Transverse colon (tissue), 4 donors: Measurements from ENCODE around the gene MATR3. TPM values are rescaled to one million over a fixed set of nuclear protein-coding genes. Genes with fewer than 3 reads are reported as not detected.

Experiments used
- DNase-seq: peaks from one replicate; pipeline ENCODE4 v3.0.0-alpha.2; 2019
- H3K27ac ChIP-seq, 4 donors: fragments of 200-600 bp; sonication (generic); 2 replicates each; pipeline ENCODE4 v1.5.1; 2016 to 2018; ENCODE audit warnings: inconsistent platforms in 4 of 4
- H3K27me3 ChIP-seq: fragments of 200-600 bp; sonication (generic); 2 replicates; pipeline ENCODE4 v1.5.1; 2017; ENCODE audit warnings: inconsistent platforms
- H3K36me3 ChIP-seq, 4 donors: fragments of 200-600 bp; sonication (generic); 2 replicates each; pipeline ENCODE4 v1.5.1; 2017 to 2019; ENCODE audit warnings: inconsistent platforms in 4 of 4
- H3K4me1 ChIP-seq, 4 donors: fragments of 200-600 bp; sonication (generic); 2 replicates each; pipeline ENCODE4 v1.5.1; 2017 to 2020; ENCODE audit warnings: inconsistent platforms in 4 of 4
- H3K4me3 ChIP-seq, 4 donors: fragments of 200-600 bp; sonication (generic); 1 replicate in 1 of 4; 2 replicates in 3 of 4; pipeline versions ENCODE4 v1.5.1 to v1.6.1; 2017 to 2019; ENCODE audit warnings: inconsistent platforms in 4 of 4
- H3K9me3 ChIP-seq, 2 donors: fragments of 200-600 bp; sonication (generic); 2 replicates each; pipeline ENCODE4 v1.5.1; 2017 to 2019; ENCODE audit warnings: inconsistent platforms in 2 of 2
- CTCF ChIP-seq, 5 experiments: fragments of 200-600 bp in 3 of 5; fragments of 450-650 bp in 2 of 5; sonication (generic) in 3 of 5; IDR thresholded peaks; 1 replicate in 2 of 5; 2 replicates in 3 of 5; pipeline ENCODE4 v1.5.1; 2016 to 2017; ENCODE audit warnings: antibody characterized with exemption in 5 of 5, inconsistent platforms in 3 of 5, mild to moderate bottlenecking in 2 of 5, moderate library complexity in 1 of 5
- EP300 ChIP-seq: sonication (generic); formaldehyde crosslinking; IDR thresholded peaks from one replicate; pipeline ENCODE4 v1.6.1; 2017; ENCODE audit warnings: antibody characterized with exemption, low read depth
- POLR2A ChIP-seq: fragments of 450-650 bp; IDR thresholded peaks from one replicate; pipeline ENCODE4 v1.6.1; 2016; ENCODE audit warnings: antibody characterized with exemption, mild to moderate bottlenecking, moderate library complexity
- POLR2AphosphoS5 ChIP-seq, 3 donors: sonication (generic); formaldehyde crosslinking; IDR thresholded peaks; one replicate each; pipeline ENCODE4 v1.6.1; 2016; ENCODE audit warnings: antibody characterized with exemption in 3 of 3
- WGBS, 2 donors: methylation state at CpG; one replicate each; pipeline ENCODE4 v1.1.5; 2018; ENCODE audit warnings: low coverage in 1 of 2; 5-methylcytosine and 5-hydroxymethylcytosine counted together
- in situ Hi-C, 4 donors: fragments of 200-750 bp; cut with MboI; loops; one replicate each; pipeline versions ENCODE4 v1.15.0 to v1.15.1; 2017; ENCODE audit warnings: low sequenced_read_pairs in 3 of 4, low pct_ligation_motif_present in 1 of 4, low pct_unique_long_range_greater_than_20kb in 1 of 4
- intact Hi-C: fragments of 100-400 bp; cut with DNase I; formaldehyde crosslinking; loops from one replicate; pipeline ENCODE4 v1.15.1; 2023; ENCODE audit warnings: low total_unique reads
- total RNA-seq, 4 donors: library from RNA; depleted of rRNA; stranded (reverse); fragments of >200 nt; gene quantifications; one replicate each; pipeline ENCODE4 v1.1.0, GENCODE V29; 2016

Gene MATR3
- total RNA-seq, 4 donors from 2014 or later: 97.3 to 190 (median 134) TPM

DNA sequence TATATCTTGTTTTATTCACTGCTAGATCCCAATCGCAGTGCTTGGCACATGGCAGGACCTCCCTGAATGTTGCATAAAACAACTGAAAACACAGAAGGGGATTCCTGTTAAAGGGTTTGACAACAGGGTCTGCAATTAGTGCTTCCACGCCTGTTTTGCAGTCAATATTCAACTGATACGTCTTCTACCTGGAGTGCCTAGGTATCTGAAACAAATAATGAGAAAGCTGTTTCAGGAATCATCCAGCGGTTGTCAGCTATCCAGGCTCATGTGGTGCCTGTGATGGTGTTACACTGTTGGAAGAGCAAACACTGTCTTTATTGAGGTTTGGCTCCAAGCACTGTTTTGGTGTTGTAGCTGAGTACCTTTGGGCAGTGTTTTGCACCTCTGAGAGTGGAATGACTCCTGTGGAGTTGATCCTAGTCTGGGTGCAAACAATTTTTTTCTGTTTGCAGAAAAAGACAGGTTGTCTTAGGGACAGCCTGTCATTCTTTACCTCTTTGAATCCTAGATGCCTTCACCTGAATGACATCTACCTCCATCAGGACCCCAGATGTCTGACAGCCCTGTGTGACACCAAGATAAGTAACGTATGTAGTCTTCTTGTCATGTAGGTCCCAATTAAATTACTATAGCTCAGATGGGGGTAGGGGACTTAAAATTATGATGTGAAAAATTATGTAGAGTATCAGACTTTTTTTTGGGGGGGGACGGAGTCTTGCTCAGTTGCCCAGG lies 14.8 kb upstream of the MATR3 start:
- no peak overlapping the region for H3K4me3 ChIP-seq
- in situ Hi-C loops (no loop called here), intact Hi-C loops (no loop called here)
- no peak for DNase-seq
- H3K4me1 ChIP-seq: peaks cover 8 to 67% (median 47%) of the 10 kb centered on the region in 4 donors
- TF ChIP-seq EP300: no peak
- no peak for TF ChIP-seq CTCF (IDR thresholded peaks at IDR 0.05)
- WGBS, 2 donors: 66 to 74% methylated on average over 3 to 6 of the region's 6 CpGs
- H3K36me3 ChIP-seq: peaks cover 0 to 7% (median 0%) of the 10 kb centered on the region in 4 donors
- no peaks in the 10 kb centered on the region for H3K9me3 ChIP-seq
- no peak overlapping the region for H3K27ac ChIP-seq
- H3K27me3 ChIP-seq: no peaks in the 10 kb centered on the region

DNA sequence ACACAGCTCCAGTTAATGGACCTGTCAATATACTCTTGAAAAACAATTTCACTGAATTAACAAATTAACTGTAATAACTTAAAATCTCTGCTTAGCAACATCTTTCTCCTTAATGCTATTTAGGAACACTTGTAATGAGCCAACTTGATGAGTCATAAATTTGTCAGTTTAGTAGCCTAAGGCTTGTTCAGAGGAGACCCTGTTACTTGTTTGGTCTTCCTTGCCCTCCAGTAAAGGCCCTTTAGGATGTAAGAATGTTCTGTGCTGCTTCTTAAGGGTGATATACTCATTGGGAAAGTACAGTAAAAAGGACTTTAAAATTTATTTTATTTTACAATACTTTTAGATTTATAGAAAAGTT lies 11.4 kb upstream of the MATR3 start:
- no peak for DNase-seq
- Histone ChIP-seq H3K27me3 (no peaks in the 10 kb centered on the region), H3K36me3 (peaks cover 0 to 7% (median 0%) of the 10 kb centered on the region in 4 donors), H3K27ac (peak overlapping the region; percentile 53 to 73 (median 62)), H3K4me3 (no peak overlapping the region), H3K4me1 (peaks cover 0 to 40% (median 25%) of the 10 kb centered on the region in 4 donors), H3K9me3 (no peaks in the 10 kb centered on the region)
- TF ChIP-seq POLR2A: no peak
- TF ChIP-seq POLR2AphosphoS5 (IDR thresholded peaks at IDR 0.05): no peak
- intact Hi-C loops: no loop called here
- in situ Hi-C loops: no loop called here

GRCh38 chr5:139283252-139284166 lies 10.0 kb upstream of the MATR3 start:
- DNase-seq: no peak
- Histone ChIP-seq H3K27ac (peak overlapping the region; percentile 51 to 70 (median 56)), H3K27me3 (no peaks in the 10 kb centered on the region), H3K4me3 (no peak overlapping the region), H3K9me3 (no peaks in the 10 kb centered on the region), H3K4me1 (peaks cover 0 to 36% (median 23%) of the 10 kb centered on the region in 4 donors), H3K36me3 (peaks cover 0 to 7% (median 0%) of the 10 kb centered on the region in 4 donors)
- TF ChIP-seq EP300 (no peak), POLR2AphosphoS5 (IDR thresholded peaks at IDR 0.05) (peak in 2 of 3 donors; percentile 29 to 55), CTCF (IDR thresholded peaks at IDR 0.05) (peak in 4 of 5 experiments; percentile 16 to 72 (median 42)), POLR2A (no peak)
- 27 to 30% methylated on average over 2 of the region's 3 CpGs for WGBS, 2 donors
- intact Hi-C loops (no loop called here), in situ Hi-C loops (no loop called here)

GRCh38 chr5:139284295-139284694 lies 9.2 kb upstream of the MATR3 start:
- H3K9me3 ChIP-seq: no peaks in the 10 kb centered on the region
- TF ChIP-seq EP300: no peak
- no peak for TF ChIP-seq POLR2AphosphoS5 (IDR thresholded peaks at IDR 0.05)
- H3K27me3 ChIP-seq: no peaks in the 10 kb centered on the region
- peaks cover 0 to 7% (median 0%) of the 10 kb centered on the region in 4 donors for H3K36me3 ChIP-seq
- DNase-seq: no peak
- no peak overlapping the region for H3K27ac ChIP-seq
- peaks cover 0 to 36% (median 23%) of the 10 kb centered on the region in 4 donors for H3K4me1 ChIP-seq
- intact Hi-C loops: no loop called here
- in situ Hi-C loops: no loop called here
- WGBS, 2 donors: 94 to 95% methylated on average over 8 of the region's 8 CpGs
- H3K4me3 ChIP-seq: no peak overlapping the region

GRCh38 chr5:139285651-139286392 lies 7.7 kb upstream of the MATR3 start:
- 90 to 91% methylated on average over 3 of the region's 3 CpGs for WGBS, 2 donors
- intact Hi-C loops: no loop called here
- H3K27ac ChIP-seq: no peak overlapping the region
- H3K27me3 ChIP-seq: no peaks in the 10 kb centered on the region
- in situ Hi-C loops: no loop called here
- H3K4me1 ChIP-seq: peaks cover 0 to 31% (median 22%) of the 10 kb centered on the region in 4 donors
- no peaks in the 10 kb centered on the region for H3K9me3 ChIP-seq
- H3K36me3 ChIP-seq: peaks cover 0 to 7% (median 0%) of the 10 kb centered on the region in 4 donors
- no peak overlapping the region for H3K4me3 ChIP-seq
- TF ChIP-seq POLR2AphosphoS5 (IDR thresholded peaks at IDR 0.05) (no peak), CTCF (IDR thresholded peaks at IDR 0.05) (no peak)
- no peak for DNase-seq
